ENCODE data around the gene CLTC.
A peak's percentile ranks its signal among the peaks of the same experiment; 100 is the strongest.
"Not testable (repeated sequence)": the region's sequence is repeated elsewhere in the genome, so short reads cannot be mapped to it uniquely, and the experiment has no call there.

Gene CLTC

DNA sequence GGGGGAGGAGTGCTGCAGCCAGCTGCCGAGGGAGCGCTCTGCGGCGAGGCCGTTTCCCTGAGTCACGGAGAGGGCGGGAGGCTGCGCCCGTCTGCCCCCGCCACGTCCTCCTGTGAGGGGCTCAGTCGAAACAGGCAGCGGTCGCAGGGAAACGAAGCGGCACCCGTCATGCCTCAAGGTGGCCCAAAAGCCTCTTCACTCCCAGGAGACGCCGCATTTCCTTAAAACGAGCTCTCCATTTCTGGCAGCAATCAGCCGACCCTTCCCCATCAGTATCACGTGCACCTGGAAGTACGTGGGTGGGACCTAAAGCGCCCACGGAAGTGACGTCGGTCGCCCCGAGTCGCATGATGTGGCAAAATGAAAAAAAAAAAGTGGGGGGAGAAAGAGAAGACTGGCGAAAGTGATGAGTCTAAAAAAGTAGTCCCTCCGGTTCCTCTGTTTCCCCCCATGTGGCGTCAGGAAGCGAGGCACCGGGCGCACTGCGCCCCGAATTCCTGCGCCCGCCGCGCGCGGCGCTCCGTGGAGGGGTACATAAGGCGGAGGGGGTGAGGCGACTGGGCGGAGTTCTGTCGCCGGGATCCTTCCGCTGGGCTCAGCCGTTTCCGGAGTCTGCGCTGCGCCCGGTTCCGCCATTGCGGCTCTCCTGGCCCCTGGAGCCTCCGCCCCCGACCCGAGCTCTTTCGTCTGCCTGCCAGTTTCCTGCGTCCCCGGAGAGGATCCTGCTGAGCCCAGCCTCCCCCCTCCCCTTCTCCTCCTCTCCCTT, at the start of gene CLTC:
Gene CLTC (plus strand): TSS at position 598 of the 766 bp plus-strand sequence. CDS start 237 bp downstream, outside the sequence.
- DNase-seq: peak; percentile 97

DNA sequence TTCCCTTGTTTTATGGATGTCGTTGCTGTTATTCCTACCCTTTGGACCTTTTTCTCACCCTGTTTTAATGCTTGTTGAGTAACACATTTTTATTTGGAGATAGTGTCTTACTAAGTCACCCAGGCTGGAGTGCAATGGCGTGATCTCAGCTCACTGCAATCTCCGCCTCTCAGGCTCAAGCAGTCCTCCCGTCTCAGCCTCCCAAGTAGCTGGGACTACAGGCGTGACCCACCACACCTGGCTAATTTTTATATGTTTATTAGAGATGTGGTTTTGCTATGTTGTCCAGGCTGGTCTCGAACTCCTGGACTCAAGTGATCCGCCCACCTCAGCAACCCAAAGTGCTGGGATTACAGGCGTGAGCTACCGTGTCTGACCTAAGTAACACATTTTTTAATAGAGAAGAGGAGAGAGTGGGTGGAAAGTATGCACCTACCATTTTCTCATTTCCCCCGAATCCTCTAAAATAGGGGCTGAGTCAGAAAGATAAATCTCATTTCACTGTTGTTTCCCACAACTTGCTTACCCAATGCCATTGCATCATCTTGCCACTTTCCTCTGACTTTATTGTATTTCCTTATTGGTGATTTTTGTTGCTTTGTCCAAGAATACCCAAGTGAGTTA, 47.3 kb upstream of the CLTC start:
- DNase-seq: peak; percentile 2

DNA sequence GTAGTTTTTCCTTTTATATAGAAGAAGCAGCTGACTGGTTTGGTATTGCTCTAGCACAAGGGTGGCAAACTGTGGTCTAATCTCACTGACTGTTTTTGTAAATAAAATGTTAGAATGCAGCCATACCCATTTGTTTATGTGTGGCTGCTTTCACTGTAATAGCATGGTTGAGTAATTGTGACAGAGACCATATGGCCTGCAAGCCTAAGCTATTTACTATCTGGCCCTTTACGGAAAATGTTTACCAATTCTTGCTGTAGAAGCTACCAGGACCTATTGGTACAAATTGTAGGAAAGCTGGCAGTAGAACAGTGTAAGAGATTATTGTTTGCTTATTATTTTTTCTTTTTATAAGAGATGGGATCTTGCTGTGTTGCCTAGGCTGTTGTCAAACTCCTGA, 35.5 kb upstream of the CLTC start:
- not testable (repeated sequence) for DNase-seq

DNA sequence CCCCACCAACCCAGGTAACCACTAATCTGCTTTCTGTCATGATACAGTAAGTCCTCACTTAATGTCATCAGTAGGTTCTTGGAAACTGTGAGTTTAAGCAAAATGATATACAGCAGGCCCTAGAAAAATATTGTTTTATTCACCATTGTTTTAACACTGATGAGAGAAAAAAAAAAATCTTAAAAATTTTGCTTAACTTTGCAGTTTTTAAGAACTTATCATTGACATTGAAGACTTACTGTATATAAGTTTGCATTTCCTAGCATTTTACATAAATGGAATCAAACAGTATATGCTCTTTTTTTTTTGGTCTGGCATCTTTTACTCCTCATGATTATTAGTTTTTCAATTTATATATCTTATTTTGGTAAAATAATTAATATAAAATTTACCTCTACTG, 19.5 kb upstream of the CLTC start:
- DNase-seq: no peak

DNA sequence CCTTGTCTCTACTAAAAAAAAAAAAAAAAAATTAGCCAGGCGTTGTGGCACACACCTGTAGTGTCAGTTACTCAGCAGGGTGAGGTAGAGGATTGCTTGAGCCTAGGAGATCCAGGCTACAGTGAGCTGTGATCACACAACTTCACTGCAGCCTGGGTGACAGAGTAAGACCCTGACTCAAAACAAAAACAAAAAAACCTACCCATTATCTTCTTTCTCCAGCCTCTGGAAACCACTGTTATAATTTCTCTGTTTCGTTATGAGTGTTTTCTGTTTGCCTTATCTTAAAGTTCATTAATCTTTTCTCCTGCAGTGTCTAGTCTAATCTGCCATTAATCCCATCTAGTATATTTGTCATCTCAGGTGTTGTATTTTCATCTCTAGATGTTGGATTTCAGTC, 18.6 kb upstream of the CLTC start:
- DNase-seq: no peak

DNA sequence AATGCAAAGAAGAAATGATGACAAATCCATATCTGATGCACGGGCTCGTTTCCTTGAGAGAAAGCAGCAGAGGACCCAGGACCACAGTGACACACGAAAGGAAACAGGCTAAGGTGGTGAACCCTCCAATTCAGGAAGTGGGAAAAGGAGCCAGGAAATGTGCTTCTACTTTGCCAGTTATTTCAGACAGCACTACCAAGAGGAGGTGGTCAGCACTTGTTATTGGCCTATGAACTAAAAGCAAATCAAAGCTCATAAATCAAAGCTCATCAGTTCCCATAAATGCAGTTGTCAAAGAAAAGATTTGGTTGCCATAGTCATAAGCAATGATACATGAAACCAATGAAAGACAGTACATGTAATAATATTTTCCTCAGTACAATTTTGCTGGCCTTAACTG, 12.6 kb upstream of the CLTC start:
- DNase-seq: no peak

DNA sequence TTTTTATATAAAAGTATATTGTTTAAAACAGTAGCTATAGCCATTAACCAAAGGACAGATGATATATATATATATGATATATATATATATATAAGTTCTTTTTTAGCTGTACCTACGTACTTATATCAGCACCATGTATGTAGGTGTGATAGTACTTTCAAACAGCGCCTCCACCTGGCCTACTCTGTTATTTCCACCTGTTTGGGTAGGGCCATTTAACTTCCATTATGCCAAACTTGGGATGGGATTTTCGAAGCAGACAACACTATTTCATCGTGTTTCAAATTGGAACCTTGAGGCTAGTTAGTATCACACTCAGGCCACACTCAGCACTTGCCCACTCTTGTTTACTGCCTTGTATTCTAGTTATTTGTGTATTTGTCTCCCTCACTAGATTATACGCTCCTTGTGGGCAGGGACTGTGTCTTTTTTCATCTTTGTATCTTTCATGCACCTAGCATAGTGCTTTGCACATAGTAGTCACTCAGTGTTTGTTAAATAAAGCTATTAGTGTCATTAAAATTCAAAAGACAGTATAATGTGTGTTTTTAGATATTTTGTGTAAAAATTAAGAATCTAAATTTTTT, 11.8 kb upstream of the CLTC start:
- DNase-seq: no peak

DNA sequence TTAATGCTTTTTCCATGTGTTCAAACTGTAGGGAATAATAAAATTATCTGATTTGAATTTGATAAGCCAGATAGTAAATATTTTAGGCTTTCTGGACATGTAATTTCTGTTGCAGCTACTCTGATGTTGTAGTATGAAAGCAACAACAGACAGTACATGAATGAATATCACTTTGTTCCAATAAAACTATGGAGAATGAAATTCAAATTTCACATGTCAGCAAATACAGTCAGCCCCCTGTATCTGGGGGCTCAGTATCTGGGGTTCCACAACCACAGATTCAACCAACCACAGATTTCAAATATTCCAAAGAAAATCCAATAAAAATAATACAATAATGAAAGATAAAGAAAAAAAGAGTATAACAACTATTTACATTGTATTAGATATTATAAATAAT, 8.2 kb upstream of the CLTC start:
- DNase-seq: no peak

DNA sequence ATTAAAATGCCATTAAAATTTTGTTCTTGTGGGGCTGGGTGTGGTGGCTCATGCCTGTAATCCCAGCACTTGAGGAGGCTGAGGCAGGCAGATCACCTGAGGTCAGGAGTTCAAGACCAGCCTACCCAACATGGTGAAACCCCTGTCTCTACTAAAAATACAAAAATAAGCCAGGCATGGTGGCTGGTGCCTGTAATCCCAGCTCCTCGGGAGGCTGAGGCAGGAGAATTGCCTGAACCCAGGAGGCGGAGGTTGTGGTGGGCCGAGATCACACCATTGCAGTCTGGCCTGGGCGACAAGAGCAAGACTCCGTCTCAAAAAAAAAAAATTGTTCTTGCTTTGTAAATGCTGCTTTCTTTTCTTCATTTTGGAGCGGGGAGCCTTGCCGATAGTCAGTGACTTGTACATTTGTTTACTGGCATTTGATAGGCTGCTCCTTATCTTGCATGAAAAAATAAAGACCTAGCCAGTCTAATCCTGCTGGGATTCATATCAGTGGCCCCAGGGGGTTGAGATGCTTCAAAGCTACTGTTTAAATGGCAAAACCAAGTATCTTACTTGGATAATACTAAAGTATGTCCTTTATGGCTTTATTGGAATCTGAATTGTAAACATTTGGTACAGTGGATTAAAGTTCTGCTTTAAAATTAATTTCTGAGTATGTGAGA, 3.3 kb upstream of the CLTC start:
- no peak for DNase-seq

DNA sequence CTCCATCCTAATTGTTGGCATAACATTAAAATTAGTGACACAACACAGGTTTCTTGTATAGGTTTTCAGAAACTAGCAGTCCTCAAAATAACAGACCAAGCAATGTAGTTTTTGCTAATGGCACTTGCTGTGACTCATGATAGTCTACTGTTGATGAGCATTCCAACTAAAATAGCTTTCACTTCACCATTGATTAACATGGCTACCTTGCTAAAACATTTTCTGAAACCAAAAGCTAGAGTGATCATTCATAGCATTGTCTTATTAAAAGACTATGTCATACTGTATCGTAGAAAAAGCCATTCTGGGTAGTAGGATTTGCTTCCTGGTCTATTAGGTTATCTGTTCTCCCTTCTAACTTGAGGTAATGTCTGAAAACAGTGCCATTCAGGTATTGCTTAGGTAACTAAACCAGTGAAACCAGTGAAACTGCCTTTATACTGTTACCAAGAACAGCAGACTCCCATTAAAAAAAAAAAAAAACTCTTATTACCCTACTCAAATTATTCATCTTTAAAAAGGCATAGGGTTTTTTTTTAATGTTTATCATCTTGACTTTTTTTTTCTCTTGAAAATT, 2.5 kb upstream of the CLTC start:
- no peak for DNase-seq

DNA sequence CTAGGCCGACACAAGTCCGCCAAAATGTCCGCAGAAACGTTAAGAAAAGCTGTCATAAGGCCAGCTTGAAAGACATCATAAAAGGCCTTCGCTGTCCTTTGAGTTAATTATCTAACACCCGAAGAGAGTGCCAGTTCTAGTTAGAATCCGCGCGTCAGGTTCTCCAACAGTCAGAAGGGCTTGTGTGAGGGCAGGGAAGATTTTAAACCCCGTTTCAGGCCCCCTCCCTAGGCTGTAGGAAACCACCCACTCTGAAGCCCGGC, 729 bp upstream of the CLTC start:
- no peak for DNase-seq

DNA sequence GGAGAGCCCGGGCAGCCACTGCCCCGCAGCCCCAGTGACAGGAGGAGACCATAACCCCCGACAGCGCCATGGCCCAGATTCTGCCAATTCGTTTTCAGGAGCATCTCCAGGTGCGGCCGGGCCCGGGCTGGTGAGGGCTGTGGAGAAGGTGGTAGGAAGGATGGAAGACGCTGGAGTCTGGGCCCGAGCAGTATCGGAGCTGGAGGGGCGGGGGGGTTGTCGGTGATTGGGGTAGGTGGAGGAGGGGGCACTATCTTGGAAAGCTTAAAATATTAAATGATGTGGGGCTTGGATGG, 317 bp downstream of the CLTC start:
- DNase-seq: no peak

DNA sequence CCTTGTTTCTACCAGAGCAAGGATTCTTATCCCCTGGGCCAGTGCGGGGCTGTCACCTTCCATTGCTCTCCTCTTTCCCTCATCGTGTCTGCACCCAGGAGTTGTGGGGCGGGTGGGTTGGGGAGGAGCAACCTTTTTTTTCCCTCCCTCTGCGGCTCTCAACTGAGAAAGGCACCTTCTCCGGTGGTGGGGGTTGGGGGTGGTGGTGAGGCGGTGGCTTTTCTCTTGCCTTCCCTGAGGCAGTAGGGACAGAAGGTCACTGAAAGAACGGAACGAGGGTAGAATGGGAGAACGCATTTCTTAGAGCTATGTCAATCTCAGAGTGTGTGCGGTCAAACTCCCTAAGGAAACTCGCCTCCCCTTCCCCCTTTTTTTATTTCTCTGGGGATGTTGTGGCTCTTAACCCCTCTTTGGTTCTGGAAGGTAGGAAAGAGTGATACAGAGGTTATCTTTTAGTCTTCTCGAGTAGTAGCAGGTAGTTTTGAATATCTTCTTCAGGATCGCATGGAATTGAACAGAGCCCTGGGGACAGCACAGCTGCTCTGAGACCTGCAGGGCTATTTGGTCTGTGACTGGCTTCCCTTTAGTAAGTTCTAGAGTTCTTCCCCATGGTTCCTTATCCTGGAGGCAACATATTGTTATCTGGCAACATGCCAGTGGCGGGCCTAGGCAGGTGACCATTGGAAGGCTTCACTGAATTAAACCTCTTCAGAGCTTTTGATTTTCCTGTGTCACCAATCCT, 994 bp downstream of the CLTC start:
- peak; percentile 21 for DNase-seq

DNA sequence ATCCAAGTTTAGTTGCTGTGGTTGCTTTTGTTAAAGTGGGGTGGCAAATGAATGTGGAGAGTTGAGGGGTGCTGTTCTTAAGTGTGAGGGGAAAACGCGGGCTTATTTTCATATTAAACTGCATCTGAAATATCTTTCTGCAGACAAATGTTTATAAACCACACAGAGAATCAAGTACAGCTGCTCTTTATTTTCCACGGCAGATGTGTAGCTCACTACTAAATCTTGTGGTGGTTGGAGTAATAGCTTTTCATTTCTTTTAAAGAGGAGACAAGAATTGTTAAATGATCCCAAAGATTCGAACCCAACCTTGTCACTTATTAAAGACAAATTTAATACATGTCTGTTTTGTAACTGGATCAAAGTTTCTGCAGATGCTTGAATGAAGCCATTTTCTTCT, 2.1 kb downstream of the CLTC start:
- peak; percentile 23 for DNase-seq

DNA sequence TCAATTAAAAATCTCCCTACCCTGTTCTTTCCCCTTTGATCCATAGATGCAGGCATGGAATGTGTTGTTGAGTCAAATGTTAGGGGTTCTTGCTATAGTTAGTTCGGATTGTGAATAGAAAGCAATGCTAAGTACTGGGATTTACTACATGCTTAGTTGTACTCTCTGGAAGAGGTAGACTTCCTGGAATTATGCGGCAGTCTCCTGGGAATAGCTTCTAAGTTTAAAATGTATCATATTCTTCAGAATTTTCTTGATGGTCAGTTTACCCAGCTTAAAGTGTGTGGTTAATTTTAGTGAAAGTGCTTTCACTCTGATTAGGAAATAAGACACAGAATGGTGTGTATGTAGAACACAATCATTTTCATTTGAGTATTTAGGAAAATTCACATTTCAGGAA, 3.5 kb downstream of the CLTC start:
- DNase-seq: peak; percentile 36

DNA sequence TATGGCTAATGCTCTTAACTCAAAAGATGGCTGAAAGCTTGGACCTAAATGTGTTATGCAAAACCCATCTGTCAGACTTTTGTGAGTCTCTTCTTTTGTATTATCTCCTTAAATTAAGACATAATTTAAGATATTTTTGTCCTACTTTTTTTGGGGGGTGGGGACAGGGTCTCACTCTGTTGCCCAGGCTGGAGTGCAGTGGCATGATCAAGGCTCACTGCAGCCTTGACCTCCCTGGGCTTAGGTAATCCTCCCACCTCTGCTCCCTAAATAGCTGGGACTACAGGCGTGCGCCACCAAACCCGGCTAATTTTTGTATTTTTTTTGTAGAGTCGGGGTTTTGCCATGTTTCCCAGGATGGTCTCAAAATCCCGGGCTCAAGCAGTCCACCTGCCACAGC, 7.1 kb downstream of the CLTC start:
- no peak for DNase-seq

DNA sequence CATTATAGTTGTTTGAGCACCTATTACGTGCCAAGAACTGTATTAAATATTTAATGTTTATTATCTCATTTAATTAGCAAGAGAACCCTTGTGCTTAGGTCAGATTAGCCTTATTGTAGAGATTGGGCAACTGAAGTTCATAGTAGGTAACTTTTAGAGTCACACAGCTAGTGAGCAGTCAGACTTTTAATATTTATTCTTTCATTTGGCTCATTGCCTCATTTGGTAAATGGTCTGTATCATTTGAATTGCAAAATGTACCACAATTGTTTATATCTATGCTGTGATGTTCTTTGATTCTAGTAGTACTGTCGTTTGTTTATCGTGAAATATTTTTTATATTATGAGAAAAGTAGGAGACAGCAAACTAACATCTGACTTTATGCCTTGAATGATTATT, 7.6 kb downstream of the CLTC start:
- no peak for DNase-seq

DNA sequence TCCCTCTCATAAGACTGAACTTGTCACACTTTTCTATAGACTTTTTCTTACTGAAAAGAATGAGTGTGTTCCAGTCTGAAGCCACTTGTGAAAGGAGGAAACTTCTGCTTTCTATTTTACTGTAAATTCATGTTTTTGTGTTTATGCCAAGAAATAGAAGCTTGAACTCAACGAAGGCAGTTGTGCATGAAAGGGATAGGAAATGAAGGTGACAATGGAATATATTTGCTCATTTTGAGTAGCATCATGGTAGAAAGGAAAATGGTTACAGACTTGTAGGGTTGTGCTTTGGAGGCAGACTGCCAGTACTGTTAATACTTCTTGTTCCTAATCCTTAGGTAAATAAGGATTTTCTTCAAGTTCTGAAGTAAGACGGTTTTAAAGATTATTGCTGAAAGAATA, 8.1 kb downstream of the CLTC start:
- DNase-seq: no peak

DNA sequence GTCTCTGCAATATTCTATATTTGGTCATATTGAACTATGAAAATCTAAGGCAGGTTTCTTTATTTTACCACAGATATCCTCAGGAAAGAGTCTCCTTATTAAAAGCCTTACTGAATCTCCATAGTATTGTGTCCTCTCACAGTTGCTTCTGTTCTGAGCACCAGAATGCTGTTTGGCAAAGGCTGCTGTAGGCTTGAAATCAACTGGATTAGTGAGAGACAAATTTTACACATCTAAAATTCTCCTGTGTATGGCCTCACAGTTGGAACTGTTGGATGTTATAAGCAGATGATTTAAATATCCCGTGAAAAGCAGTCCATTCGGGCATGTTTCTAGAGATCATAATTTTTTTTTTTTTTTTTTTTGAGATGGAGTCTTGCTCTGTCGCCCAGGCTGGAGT, 9.5 kb downstream of the CLTC start:
- DNase-seq: no peak

DNA sequence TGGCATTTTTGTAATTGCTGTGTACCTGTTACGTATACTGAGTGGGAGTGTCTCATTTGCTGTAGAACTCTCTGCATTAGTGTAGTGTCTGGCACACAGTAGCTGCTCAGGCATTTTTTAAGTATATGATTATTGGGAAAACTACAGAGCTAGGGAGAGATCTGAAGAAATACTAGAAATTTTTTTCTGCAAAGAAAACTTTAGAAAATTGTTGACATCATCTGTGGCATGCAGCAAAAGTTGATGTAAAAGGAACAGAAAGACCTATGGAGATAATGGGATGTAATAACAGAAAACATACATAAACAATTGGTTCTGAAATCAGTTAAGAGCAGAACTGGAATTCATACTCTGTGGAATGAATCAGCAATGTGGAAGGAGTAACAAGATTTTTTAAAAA, 11.6 kb downstream of the CLTC start:
- DNase-seq: no peak

DNA sequence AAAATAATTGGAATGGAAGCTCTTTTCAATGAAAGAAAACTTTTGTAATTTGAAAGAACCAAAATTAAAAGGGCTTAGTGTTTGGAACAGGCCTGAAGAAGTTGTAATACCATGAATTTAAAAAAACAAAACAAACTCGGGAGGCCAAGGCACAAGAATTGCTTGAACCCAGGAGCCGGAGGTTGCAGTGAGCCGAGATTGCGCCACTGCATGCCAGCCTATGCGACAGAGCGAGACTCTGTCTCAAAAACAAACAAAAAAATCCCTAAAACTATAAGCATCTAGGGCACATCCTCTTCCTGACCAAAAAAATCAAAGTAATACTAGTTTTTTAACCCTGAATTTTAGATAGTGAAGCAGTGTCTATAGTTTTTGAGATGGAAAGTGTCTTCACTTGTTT, 12.7 kb downstream of the CLTC start:
- no peak for DNase-seq

DNA sequence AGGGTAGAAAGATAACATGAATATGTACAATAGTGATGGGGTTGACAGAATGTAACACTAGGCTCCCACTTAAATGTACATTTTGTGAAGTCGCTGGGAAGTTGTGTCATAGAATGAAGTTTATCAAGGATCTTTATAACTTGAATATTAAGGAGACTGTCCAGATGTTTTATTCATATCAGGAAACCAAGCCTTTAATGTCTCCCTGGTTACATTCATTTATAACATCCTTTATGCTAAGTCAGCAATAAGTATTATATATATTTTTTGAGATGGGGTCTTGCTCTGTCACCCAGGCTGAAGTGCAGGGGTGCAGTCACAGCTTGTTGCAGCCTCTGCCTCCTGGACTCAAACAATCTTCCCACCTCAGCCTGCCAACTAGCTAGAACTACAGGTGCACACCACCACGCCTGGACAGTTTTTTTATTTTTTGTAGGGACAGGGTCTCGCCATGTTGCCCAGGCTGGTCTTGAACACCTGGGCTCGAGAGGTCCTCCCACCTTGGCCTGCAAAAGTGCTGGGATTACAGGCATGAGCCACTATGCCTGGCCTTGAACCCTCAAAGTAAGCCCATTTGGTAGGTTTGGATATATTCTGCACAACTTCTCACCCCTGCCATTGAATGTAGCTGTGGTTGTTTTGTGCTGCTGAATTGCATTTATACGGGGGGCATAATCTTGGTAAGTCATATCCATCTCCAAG, 14.1 kb downstream of the CLTC start:
- DNase-seq: no peak

All from fibroblast of upper back skin (primary cell).